Hematopoietic multipotent progenitor cell treated with erythropoietin and hydrocortisone succinate and interleukin-3 and kit ligand, for 4 days (in vitro differentiated cells): Measurements from ENCODE around the gene ARL16.

Source experiments
- DNase-seq: peaks from one replicate; pipeline ENCODE4 v3.0.0-alpha.2; 2015

Gene ARL16

GRCh38 chr17:81666342-81667191, 17.0 kb downstream of the ARL16 start, which contains the start of the genes CCDC137 and OXLD1:
TSS of gene CCDC137 (plus strand) at chr17:81666737. CDS start at chr17:81666767, 30 bp downstream.
TSS of gene OXLD1 (minus strand) at chr17:81666605. CDS start at chr17:81666577, 28 bp downstream.
- DNase-seq = peak; percentile 99

GRCh38 chr17:81666092-81666341, 17.6 kb downstream of the ARL16 start:
- DNase-seq = peak; percentile 77

- DNase-seq = peak; percentile 79
Measured at GRCh38 chr17:81665205-81666091, 18.1 kb downstream of the ARL16 start.

DNA sequence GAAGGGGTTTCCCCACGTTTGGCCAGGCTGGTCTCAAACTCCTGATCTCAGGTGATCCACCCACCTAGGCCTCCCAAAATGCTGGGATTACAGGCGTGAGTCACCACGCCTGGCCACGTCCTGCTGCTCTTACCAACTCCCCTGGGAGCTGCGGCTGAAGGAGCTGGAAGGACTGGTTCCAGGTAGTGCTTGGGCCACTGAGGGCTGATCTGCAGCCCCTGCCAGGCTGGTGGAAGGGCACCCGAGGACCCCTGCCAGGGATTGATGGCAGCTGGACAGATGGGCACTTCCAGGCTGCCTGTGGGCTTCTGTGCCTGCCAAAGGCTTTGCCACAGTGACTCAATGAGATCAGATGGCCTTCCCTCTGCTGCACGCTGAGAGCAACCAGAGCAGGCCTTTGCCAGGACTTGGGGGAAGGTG, 19.5 kb downstream of the ARL16 start:
- no peak for DNase-seq

DNA sequence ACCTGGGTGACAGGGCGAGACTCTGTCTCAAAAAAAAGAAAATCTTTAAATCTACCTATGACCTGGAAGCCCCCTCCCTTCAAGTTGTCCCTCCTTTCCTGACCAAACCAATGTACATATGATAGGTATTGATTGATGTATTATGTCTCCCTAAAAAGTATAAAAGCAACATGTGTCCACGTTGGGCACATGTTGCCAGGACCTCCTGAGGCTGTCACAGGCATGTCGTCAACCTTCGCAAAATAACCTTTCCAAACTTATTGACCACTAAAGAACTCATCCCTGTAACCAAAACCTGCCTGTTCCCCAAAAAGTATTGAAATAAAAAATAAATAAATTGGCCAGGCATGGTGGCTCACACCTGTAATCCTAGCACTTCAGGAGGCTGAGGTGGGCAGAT, 21.6 kb downstream of the ARL16 start:
- no peak for DNase-seq

DNA sequence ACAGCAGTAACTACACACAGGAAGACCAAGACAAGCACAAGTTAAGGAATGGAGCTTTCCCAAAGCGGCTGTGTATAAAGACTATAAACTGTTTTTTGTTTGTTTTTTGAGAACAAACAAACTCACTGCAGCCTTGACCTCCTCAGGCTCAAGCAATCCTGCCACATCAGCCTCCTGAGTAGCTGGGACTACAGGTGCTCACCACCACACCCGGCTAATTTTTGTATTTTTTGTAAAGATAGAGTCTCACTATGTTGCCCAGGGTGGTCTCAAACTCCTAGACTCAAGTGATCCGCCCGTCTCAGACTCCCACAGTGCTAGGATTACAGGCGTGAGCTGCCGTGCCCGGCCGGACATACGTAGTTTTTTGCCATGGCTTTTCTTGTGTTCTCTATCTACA, 23.2 kb downstream of the ARL16 start:
- no peak for DNase-seq

DNA sequence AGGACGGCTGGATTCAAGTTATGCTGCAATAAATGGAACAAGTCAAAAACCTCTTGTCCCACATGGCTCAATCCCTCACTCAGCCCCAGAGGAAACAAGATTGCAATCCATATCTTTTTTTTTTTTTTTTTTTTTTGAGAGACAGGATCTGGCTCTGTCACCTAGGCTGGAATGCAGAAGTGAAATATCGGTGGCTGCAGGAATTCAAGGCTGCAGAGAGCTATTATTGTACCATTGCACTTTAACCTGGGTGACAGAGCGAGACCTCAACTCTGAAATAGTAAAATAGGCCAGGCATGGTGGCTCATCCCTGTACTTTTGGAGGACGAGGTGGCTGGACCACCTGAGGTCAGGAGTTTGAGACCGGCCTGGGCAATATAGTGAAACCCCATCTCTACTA, 24.6 kb downstream of the ARL16 start:
- DNase-seq = no peak

DNA sequence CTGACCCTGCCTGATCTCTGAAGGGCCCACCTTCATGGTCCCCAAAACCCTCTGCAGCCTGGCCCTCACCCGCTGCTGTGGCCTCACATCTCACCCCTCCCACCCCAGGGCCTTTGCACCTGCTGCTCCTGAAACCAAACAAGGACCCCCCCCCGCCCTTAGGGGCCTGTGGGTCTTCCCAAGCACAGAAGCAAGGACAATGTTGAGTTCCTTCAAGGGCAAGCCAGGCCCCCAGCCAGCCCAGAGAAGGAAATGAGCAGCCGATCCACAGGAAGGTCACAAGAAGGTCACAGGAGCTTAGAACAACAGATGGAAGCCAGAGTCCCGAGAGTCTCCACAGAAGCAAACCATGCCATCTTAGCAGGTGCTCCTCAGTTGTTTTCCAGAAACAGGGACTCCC, 26.8 kb downstream of the ARL16 start:
- DNase-seq = peak; percentile 17

DNA sequence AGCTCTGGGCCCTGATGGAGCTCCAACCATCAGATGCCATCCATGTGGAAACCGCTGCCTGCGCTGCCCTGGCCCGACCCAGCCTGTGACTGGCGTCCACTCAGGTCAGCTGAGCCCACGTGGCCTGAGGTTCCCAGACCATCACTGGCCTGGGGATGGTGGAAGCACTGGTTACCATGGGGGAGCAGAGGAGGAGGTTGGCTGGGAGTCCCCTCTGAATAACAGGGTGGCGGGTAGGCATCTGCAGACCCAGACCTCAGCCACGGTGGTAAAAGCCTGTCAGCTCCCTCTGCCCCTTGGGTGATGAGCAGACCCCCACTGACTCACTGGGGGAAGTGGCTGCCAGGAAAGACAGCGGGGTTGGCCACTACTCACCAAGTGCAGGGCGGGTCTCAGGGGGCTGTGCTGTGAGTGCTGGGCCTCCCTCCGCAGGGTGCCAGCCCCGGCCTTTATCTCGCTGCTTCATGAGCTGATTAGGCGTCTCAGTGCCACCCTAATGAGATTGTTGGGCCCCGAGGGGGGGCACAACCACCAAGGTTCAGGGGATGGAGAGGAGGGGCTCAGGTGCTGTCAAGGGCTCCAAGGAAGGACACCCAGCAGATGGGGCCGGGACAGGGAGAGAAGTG, 27.4 kb downstream of the ARL16 start, which contains the start of gene PDE6G:
TSS of gene PDE6G (minus strand) at position 425 of the 626 bp plus-strand sequence. CDS start 3,237 bp downstream, outside the sequence.
- peak; percentile 53 for DNase-seq

GRCh38 chr17:81655378-81656117, 28.0 kb downstream of the ARL16 start:
- no peak for DNase-seq

GRCh38 chr17:81652906-81653771, 30.5 kb downstream of the ARL16 start:
- peak; percentile 80 for DNase-seq

DNA sequence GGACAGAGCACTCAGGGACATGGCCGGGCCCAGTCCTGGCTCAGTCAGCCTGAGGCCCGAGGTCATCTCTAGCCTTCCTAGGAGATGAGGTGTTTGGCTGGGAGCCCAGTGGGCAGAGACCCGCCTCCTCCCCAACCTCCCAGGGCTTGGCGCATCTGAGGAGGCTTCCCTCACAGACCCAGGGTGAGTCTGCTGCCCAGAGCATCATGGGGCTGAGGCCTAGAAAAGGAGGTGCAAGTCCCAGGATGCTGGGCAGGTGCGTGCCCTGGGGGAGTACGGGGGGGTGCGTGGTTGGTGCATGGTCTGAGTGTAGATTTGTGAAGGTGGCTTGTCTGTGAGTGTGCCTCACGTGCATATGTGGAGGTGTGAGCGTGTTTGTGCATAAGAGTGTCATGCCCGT, 31.9 kb downstream of the ARL16 start:
- peak; percentile 62 for DNase-seq

GRCh38 chr17:81650951-81651350, 32.6 kb downstream of the ARL16 start:
- DNase-seq = no peak

- DNase-seq = no peak
Measured at GRCh38 chr17:81648707-81649085, 34.9 kb downstream of the ARL16 start.

DNA sequence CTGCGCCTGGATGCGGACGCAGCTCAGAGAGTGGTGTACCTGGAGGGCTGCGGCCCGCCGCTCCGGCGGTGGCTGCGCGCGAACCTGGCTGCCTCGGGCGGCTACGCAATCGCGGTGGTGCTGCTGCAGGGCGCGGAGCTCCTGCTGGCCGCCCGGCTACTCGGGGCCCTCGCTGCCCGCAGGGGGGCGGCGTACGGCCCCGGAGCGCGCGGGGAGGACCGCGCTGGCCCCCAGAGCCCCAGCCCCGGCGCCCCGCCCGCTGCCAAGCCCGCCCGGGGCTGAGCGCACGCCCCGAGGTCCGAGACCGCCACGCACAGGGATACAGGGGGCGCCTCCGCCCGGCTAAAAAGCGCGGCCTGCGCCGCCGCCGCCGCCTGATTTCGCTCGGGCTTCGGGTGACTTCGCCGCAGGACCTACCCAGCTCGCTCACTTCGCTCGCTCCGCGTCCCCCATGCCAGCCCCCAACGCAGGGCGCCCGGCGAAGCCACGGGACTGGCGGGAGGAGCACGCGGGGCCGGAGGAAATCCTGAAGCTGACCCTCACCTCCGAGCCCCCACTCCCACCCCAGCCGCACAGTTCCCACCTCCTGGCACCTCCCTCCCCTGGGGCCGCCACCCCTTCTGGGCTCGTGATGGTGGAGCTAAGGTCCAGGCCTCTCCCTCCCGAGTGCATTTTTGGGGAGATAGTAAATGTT, 35.4 kb downstream of the ARL16 start:
- DNase-seq = no peak

DNA sequence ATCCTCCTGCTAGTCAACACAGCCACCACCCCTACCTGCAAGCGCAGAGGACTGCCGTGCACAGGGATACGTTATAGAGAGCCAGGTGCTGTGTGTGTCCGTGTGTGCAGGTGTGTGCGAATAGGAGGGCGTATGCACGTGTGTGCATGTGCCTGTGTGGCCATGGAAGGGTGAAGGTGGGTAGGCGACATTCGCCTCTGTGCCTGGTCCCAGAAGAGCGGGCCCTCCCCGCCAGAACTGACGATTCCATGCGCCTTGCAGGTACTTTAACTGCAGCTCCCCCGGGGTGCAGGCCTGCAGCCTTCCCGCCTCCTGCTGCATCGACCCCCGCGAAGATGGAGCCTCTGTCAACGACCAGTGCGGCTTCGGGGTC, 36.0 kb downstream of the ARL16 start:
- DNase-seq = no peak

DNA sequence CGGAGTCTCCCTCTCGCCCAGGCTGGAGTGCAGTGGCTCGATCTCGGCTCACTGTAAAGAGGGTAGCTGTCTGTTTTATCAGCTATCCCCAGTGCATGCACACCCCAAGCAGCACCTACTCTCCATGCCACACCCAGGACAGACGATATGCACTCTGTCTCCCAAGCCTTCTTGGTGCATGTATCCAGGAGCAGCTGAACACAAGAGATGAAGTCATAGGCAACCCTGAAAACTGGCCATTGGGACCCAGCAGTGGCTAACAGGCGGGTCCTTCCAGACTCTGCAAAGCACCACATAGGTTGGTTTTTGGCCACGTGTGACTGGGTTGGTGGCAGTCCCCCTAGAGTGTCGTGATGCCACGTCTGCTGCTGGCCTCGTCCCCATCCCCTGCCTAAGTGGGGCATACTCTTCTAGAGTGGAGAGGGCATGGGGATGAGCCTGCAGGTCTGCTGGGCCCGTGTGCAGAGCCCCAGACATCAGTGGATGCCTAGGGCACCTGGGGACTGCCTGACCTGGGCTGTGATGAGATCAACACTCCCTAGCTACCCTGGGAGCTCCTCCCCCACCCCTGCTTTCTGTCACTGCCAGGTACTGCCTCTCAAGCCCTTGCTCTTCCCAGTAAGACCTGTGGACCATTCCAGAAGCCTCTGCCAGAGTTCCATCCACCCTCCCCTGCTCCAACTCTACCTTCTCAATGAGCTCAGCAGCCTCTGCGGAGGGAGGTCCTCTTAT, 36.6 kb downstream of the ARL16 start:
- peak; percentile 57 for DNase-seq

GRCh38 chr17:81644976-81645952, 38.3 kb downstream of the ARL16 start:
- no peak for DNase-seq

DNA sequence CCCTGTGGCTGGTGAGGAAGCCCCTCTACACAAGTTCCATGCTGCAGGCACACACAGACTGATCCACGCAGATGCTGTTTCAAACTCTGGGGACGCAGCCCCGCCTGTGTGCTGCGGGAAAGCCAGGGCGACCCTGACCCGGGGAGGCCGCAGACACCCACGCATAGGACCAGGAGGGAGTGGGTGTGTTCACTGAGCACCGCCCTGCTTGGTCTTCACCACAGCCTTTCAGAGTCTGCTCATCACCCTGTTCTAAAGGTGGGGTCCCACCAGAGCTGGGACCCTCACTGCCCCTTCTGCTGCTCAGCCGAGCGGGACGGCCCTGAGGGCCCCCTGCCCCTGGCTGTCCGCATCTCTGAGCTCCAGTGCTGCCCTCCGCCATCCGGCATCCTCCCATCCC, 39.1 kb downstream of the ARL16 start:
- DNase-seq = no peak
